GM18526 (cell line): ENCODE results near the gene MKRN2OS.

Experiments used
- POLR2A ChIP-seq: IDR thresholded peaks from 3 replicates; pipeline ENCODE4 v1.6.1; 2011; ENCODE audit not compliant: insufficient read length; ENCODE audit errors: extremely low read depth

The MKRN2OS gene

GRCh38 chr3:12549971-12550760, 4.9 kb upstream of the MKRN2OS start:
- no peak for TF ChIP-seq POLR2A

- TF ChIP-seq POLR2A, result no peak
Observed at GRCh38 chr3:12544652-12545472, 437 bp downstream of the MKRN2OS start.

- TF ChIP-seq POLR2A, result no peak
Observed at GRCh38 chr3:12541625-12542024, 3.7 kb downstream of the MKRN2OS start.

- no peak for TF ChIP-seq POLR2A
Observed at GRCh38 chr3:12536423-12536822, 8.9 kb downstream of the MKRN2OS start.

- TF ChIP-seq POLR2A, result no peak
Observed at GRCh38 chr3:12532182-12532581, 13.1 kb downstream of the MKRN2OS start.

GRCh38 chr3:12527757-12528143, 17.5 kb downstream of the MKRN2OS start:
- TF ChIP-seq POLR2A, result no peak

GRCh38 chr3:12522721-12523120, 22.6 kb downstream of the MKRN2OS start:
- TF ChIP-seq POLR2A, result no peak

GRCh38 chr3:12521010-12521409, 24.3 kb downstream of the MKRN2OS start:
- no peak for TF ChIP-seq POLR2A

GRCh38 chr3:12518261-12519028, 26.9 kb downstream of the MKRN2OS start:
- no peak for TF ChIP-seq POLR2A

GRCh38 chr3:12516873-12517272, 28.4 kb downstream of the MKRN2OS start:
- no peak for TF ChIP-seq POLR2A

GRCh38 chr3:12515631-12516030, 29.7 kb downstream of the MKRN2OS start:
- no peak for TF ChIP-seq POLR2A

- no peak for TF ChIP-seq POLR2A
Observed at GRCh38 chr3:12513694-12514446, 31.4 kb downstream of the MKRN2OS start.

- TF ChIP-seq POLR2A, result no peak
Observed at GRCh38 chr3:12512534-12513118, 32.7 kb downstream of the MKRN2OS start.

- no peak for TF ChIP-seq POLR2A
Observed at GRCh38 chr3:12509466-12509865, 35.8 kb downstream of the MKRN2OS start.
